ENCODE results near the gene BARHL1. TPM values are rescaled to one million over a fixed set of nuclear protein-coding genes. Genes with fewer than 3 reads are reported as not detected.

BARHL1 gene
- polyA plus RNA-seq, 1 donor from 2014 or later, result not detected

DNA sequence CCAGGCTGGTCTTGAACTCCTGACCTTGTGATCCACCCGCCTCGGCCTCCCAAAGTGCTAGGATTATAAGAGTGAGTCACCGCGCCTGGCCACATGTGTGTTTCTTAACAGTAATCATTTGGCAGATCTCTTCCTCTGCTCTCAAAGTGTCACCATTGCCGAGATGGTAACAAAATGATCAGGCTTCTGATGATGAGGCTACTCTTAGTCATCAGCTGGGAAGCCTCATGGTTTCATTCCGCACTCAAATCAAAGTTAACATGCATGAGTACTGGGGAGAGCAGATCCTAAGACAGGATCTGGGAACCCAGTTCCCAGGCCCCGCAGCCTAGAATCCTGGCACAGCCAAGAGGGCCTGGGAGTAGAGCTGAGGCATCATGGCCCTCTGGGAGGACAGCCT is 27.4 kb downstream of the BARHL1 start:
- no peaks in the 10 kb centered on the region for H3K9me2 ChIP-seq (ENCODE audit: insufficient read depth, low read length)
- H3K27me3 ChIP-seq (ENCODE audit: insufficient read depth, low read depth, low read length), result no peaks in the 10 kb centered on the region
- no peaks in the 10 kb centered on the region for H4K20me1 ChIP-seq (ENCODE audit: insufficient read depth)
- H3K9ac ChIP-seq (ENCODE audit: low read length), result no peak overlapping the region
- TF ChIP-seq, protein P1, sequence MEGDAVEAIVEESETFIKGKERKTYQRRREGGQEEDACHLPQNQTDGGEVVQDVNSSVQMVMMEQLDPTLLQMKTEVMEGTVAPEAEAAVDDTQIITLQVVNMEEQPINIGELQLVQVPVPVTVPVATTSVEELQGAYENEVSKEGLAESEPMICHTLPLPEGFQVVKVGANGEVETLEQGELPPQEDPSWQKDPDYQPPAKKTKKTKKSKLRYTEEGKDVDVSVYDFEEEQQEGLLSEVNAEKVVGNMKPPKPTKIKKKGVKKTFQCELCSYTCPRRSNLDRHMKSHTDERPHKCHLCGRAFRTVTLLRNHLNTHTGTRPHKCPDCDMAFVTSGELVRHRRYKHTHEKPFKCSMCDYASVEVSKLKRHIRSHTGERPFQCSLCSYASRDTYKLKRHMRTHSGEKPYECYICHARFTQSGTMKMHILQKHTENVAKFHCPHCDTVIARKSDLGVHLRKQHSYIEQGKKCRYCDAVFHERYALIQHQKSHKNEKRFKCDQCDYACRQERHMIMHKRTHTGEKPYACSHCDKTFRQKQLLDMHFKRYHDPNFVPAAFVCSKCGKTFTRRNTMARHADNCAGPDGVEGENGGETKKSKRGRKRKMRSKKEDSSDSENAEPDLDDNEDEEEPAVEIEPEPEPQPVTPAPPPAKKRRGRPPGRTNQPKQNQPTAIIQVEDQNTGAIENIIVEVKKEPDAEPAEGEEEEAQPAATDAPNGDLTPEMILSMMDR (IDR thresholded peaks at IDR 0.05; ENCODE audit: poor library complexity, severe bottlenecking), result no peak
- no peak for TF ChIP-seq MXI1 (conservative IDR thresholded peaks at IDR 0.05; ENCODE audit: poor library complexity, severe bottlenecking)
- TF ChIP-seq EP300 (conservative IDR thresholded peaks at IDR 0.05; ENCODE audit: poor library complexity, severe bottlenecking), result no peak
- TF ChIP-seq, protein P2, sequence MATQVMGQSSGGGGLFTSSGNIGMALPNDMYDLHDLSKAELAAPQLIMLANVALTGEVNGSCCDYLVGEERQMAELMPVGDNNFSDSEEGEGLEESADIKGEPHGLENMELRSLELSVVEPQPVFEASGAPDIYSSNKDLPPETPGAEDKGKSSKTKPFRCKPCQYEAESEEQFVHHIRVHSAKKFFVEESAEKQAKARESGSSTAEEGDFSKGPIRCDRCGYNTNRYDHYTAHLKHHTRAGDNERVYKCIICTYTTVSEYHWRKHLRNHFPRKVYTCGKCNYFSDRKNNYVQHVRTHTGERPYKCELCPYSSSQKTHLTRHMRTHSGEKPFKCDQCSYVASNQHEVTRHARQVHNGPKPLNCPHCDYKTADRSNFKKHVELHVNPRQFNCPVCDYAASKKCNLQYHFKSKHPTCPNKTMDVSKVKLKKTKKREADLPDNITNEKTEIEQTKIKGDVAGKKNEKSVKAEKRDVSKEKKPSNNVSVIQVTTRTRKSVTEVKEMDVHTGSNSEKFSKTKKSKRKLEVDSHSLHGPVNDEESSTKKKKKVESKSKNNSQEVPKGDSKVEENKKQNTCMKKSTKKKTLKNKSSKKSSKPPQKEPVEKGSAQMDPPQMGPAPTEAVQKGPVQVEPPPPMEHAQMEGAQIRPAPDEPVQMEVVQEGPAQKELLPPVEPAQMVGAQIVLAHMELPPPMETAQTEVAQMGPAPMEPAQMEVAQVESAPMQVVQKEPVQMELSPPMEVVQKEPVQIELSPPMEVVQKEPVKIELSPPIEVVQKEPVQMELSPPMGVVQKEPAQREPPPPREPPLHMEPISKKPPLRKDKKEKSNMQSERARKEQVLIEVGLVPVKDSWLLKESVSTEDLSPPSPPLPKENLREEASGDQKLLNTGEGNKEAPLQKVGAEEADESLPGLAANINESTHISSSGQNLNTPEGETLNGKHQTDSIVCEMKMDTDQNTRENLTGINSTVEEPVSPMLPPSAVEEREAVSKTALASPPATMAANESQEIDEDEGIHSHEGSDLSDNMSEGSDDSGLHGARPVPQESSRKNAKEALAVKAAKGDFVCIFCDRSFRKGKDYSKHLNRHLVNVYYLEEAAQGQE (IDR thresholded peaks at IDR 0.05; ENCODE audit: borderline replicate concordance), result no peak
- TF ChIP-seq EZH2 (IDR thresholded peaks at IDR 0.05; ENCODE audit: borderline replicate concordance, insufficient read depth, low read length, poor library complexity, severe bottlenecking), result no peak
- no peak for TF ChIP-seq RAD21 (conservative IDR thresholded peaks at IDR 0.05)
- TF ChIP-seq POLR2AphosphoS5 (IDR thresholded peaks at IDR 0.05), result no peak
- no peak for TF ChIP-seq SMC3 (conservative IDR thresholded peaks at IDR 0.05; ENCODE audit: poor library complexity)
- no peak for TF ChIP-seq TAF1 (IDR thresholded peaks at IDR 0.05; ENCODE audit: low read depth)
- H3K79me2 ChIP-seq (replicated peaks; ENCODE audit: insufficient read depth, low read length), result no peaks in the 10 kb centered on the region
- no peak overlapping the region for H3K27ac ChIP-seq (ENCODE audit: low read length)
- H3K9me3 ChIP-seq (ENCODE audit: low read length), result no peaks in the 10 kb centered on the region
- no peaks in the 10 kb centered on the region for H3F3A ChIP-seq (ENCODE audit: insufficient read depth, low read length, poor library complexity, severe bottlenecking)
- H3K4me3 ChIP-seq (ENCODE audit: low read length), result no peak overlapping the region
- H2AFZ ChIP-seq (ENCODE audit: low read depth, low read length), result no peak overlapping the region
- H3K36me3 ChIP-seq (ENCODE audit: insufficient read depth, low read length), result no peaks in the 10 kb centered on the region
- H3K4me2 ChIP-seq (ENCODE audit: low read length), result no peak overlapping the region

DNA sequence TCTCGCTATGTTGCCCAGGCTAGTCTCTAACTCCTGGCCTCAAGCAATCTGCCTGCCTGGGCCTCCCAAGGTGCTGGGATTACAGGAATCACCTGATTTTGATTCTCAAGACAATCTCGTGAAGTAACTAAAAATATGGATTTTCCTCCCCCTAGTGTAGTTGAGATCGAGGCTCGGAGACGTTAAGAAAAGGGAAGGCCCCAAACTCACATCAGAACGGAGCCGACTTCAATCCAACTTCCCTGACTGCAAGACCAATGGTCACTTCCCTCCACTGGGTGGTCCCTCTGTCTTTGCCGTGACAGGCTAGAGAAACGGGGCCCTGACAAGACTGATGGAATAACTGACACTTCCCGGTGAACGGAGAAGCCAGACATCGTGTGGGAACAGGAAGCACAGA is 28.3 kb downstream of the BARHL1 start:
- Histone ChIP-seq H3K36me3 (ENCODE audit: insufficient read depth, low read length) (peaks cover 3% of the 10 kb centered on the region), H3F3A (ENCODE audit: insufficient read depth, low read length, poor library complexity, severe bottlenecking) (no peaks in the 10 kb centered on the region), H3K9me3 (ENCODE audit: low read length) (no peaks in the 10 kb centered on the region), H3K4me2 (ENCODE audit: low read length) (no peak overlapping the region), H2AFZ (ENCODE audit: low read depth, low read length) (no peak overlapping the region), H3K79me2 (replicated peaks; ENCODE audit: insufficient read depth, low read length) (no peaks in the 10 kb centered on the region), H3K9me2 (ENCODE audit: insufficient read depth, low read length) (no peaks in the 10 kb centered on the region), H3K4me3 (ENCODE audit: low read length) (no peak overlapping the region), H3K27me3 (ENCODE audit: insufficient read depth, low read depth, low read length) (no peaks in the 10 kb centered on the region), H3K9ac (ENCODE audit: low read length) (no peak overlapping the region), H3K27ac (ENCODE audit: low read length) (no peak overlapping the region), H4K20me1 (ENCODE audit: insufficient read depth) (no peaks in the 10 kb centered on the region)
- TF ChIP-seq TAF1 (IDR thresholded peaks at IDR 0.05; ENCODE audit: low read depth) (no peak), MXI1 (conservative IDR thresholded peaks at IDR 0.05; ENCODE audit: poor library complexity, severe bottlenecking) (no peak), POLR2AphosphoS5 (IDR thresholded peaks at IDR 0.05) (no peak), EZH2 (IDR thresholded peaks at IDR 0.05; ENCODE audit: borderline replicate concordance, insufficient read depth, low read length, poor library complexity, severe bottlenecking) (no peak)

Data from neural cell (in vitro differentiated cells).